GM18511 (cell line): ENCODE measurements around the gene FIG4.

Source experiments
- ATAC-seq: cut with Tn5 transposase; IDR thresholded peaks from one replicate; pipeline ENCODE4 v1.9.1; 2021; ENCODE audit warnings: mild to moderate bottlenecking, moderate library complexity; ENCODE audit not compliant: unreplicated experiment

FIG4 gene

DNA sequence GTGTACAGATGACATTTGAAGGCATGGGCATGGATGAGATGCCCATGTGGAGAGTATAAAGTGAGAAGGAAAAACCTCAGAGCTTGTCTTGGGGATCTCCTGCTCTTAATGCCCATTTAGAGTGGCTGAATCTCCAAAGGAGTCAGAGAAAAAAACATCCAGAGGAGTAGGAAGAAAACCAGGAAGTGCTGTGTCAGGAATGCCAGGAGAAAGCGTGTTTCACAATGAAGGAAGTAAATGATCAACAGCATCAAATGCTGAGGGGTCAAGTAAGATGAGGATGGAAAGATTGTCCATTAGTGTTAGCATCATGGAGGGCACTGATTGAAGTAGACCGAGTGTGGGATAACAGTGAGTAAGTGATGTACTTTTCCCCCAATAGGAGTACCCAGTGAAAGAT, 56.1 kb downstream of the FIG4 start:
- no peak for ATAC-seq

DNA sequence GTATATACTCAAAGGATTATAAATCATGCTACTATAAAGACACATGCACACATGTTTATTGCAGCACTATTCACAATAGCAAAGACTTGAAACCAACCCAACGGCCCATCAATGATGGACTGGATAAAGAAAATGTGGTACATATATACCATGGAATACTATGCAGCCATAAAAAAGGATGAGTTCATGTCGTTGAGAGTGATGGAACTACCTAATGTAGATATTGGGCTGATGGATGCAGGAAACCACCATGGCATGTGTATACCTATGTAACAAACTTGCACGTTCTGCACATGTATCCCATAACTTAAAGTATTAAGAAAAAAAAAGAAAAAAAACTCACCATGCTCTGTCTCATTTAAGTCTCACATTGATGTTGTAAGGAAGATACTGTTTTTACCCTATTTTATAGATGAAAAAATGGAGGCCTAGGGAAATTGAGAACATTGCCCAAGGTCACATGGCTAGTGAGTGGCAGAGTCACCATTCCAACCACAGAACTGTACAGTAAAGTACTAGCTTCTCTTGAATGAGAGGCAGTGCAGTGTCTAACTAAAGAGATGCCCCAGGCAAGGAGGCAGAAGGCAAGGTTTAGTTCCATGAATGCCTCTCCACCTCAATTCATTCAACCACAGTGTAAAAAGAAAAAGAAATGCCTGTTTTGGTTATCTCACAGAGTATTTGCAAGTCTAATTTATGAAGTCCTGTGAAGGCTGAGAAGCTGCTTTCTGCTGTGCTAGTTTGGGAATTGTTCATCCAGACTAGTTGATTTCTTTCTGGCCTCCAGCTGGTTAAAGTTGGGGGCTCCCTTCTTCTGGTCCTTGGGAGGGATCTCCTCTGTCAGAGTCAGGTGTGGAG, 68.2 kb downstream of the FIG4 start:
- no peak for ATAC-seq

GRCh38 chr6:109760208-109760607, 69.1 kb downstream of the FIG4 start:
- ATAC-seq, result no peak

GRCh38 chr6:109762166-109762565, 71.1 kb downstream of the FIG4 start:
- ATAC-seq, result no peak

DNA sequence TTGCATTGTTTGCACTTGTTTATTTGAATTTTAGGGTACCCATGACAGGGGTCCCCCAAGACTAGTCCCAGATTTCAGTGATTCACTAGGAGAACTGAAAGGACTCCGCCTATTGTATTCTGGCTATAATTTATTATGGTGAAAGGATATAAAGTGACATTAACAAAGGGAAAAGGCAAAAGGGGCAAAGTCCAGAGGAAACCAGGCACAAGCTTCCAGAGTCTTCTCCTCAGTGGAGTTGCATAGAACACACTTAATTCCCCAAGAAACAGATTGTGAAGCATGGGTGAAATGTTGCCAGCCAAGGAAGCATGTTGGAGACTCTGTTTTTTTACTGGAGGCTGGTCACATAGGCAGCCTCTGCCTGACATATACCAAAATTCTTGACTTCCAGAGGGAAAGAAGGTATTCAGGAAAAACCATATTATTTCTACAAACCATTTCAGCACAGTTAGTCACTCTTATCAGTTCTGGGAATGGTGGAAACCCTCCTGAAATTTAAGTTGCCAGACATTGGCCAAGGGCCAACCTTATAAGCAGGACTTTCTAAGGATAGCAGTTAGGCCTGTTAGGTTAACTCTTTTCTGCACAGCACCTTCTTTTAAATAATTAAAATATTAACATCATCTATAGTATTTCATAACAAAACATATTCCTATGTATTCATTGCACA, 71.8 kb downstream of the FIG4 start:
- no peak for ATAC-seq

DNA sequence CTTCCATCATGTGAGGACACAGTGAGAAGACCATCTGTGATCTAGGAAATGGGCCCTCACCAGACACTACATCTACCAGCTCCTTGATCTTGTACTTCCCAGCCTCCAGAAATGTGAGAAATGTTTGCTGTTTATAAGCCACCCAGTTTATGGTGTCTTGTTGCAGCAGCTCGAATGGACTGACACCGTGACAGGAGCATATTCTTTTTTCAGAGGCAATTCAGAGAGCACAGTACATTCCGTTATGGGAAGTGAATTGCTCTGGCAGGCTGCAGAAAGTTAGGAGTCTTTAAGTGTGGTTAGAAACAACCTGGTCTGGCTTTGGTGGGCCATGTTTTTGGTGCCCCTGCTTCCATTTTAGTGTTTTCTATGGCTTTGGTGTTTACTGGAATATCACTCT, 75.1 kb downstream of the FIG4 start:
- ATAC-seq, result no peak

DNA sequence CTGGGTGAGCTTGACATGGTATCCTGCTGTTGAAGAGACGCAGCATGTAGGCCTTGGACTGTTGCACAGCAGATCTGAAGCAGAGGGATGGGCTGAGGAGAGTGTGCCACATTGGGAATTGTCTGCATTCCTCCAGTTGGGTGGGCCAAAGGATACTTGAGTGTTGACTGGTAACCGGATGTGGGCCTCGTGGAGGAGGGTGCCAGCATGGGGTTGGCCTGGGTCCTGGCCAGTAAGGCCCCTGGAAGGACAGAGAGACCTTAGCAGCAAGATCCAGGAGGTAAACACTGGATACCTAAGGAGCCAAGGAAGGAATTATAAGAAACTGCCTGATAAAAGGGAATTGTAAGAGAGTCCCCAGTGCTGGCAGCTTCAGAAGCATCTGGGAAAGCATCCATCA, 76.9 kb downstream of the FIG4 start:
- ATAC-seq, result no peak

DNA sequence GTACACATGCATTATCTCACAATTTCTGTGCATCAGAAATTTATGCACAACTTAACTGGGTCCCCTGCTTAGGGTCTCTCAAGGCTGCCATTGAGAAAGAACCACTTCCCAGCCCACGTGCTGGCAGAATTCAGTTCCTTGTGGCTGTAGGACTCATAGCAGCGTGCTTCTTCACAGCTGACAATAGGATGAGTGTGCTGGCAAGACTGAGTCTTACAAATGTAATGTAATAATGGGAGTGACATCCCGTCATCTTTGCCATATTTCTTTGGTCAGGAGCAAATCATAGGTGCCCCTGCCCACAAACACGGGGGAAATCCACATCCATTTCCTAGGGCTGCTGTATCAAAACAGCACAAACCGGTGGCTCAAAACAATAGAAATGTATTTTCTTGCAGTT, 77.4 kb downstream of the FIG4 start:
- ATAC-seq, result no peak

DNA sequence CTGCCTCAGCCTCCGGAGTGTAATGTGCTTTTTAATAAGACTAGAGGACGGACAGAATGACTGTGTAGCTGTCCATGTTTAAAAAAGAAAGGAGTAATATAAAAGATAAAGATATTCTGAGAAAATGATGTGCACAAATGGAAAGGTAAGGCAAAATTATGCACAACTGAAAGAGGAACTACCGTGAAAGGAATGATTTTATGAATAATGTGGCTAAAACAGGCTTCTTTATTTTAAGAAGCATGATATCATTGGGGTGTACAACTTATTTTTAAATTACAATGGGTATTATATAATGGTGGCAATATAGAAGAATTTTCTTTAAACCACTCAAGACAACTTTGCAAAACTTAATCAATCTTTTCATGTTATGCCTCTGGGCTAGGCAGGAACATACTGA, 78.1 kb downstream of the FIG4 start:
- ATAC-seq, result no peak

- ATAC-seq, result no peak
Observed at GRCh38 chr6:109770047-109770446, 79.0 kb downstream of the FIG4 start.

GRCh38 chr6:109770779-109771178, 79.7 kb downstream of the FIG4 start:
- ATAC-seq, result no peak

GRCh38 chr6:109771939-109772755, 81.1 kb downstream of the FIG4 start:
- peak; percentile 58 for ATAC-seq

DNA sequence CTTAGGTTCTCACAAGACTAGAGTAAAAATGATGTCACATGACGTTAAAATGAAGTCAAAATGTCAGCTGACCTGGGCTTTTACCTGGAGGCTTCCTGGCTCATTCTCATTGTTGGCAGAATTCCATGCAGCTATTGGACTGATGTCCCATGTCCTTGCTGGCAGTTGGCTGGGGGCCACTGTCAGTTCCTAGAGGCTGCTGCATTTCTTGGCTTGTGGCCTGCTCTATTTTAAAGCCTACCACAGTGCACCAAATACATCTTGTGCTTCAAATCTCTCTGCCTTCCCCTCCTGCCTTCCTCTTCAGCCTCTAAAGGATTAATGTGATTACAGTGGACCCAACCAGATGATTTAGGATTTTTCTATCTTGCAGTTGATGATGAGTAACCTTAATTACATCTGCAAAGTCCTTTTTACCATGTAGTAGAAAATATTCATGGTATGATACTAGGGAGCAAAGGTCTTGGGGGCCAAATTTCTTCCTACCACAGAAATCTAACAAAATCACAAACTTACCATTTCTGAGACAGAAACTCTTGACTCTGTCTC, 81.9 kb downstream of the FIG4 start:
- no peak for ATAC-seq

DNA sequence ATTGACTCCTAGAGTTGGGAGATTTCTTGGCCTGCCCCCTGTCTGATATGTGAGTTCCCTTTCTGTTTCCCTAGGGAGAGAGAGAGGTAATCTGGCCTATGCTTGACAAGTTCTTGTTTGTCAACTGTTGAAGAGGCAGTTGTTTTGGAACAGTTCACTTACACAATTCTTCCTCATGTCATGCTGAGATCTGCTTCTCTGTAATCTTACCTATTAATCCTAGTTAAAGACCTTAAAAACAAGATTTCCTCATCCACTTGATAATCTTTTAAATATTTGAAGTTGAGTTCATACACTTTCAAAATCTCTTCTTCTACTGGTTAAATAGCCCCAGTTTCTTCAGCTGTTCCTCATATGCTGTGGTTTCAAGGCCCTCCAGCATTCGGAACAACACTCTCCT, 89.9 kb downstream of the FIG4 start:
- ATAC-seq, result no peak

- ATAC-seq, result no peak
Observed at GRCh38 chr6:109782491-109782999, 91.4 kb downstream of the FIG4 start.

DNA sequence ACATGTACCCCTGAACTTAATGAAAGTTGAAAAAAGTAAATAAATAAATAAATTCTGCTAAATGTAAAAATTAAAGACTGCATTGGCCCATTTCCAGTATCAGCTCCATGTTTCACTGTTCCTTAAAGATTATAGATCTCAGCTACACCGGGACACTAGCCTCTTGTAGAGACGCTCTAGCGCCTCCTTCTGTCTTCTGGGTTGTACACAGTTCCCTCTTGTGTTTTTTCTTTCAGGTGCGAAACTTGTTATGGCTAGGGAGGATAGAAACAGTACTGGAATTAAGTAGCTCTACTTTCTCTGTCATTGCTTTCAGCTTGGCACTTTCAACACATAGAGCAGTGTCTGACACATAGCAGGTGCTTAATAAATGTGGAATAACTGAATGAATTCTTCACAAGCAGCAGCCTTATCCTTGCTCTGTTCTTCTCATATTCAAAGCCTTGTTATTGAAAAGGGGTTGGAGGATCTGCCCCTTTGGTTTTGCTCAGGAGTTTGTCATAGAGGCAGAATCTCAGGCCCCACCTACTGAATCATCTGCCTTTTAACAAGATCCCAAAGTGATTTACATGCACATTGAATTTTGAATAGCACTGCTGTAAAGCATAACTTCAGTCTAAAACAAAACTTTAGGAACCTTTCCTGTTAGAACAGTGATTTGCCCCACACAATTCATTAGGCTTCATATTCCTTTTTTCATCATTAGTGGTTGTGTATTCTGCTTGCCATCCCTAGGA, 92.3 kb downstream of the FIG4 start:
- no peak for ATAC-seq

GRCh38 chr6:109787312-109787711, 96.2 kb downstream of the FIG4 start:
- no peak for ATAC-seq

- no peak for ATAC-seq
Observed at GRCh38 chr6:109788687-109789086, 97.6 kb downstream of the FIG4 start.

DNA sequence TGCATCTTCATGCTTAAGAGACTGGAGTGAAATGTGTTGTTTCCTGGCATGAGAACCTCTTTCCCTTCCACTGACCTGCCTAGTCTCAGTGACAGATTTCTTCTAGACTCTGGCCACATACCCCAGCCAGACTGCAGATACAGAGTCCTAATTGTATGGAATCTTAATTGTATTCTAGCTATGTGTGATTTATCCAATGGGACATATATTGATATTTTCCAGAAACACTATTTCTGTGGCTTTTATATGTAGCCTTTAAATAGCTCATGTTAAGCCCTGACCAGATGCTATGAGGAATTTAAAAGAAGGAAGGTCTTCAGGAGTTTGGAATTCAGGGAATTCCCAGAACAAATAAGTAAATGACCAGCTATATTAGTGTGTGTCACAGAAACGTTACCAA, 99.0 kb downstream of the FIG4 start:
- no peak for ATAC-seq

GRCh38 chr6:109791301-109791700, 100.2 kb downstream of the FIG4 start:
- no peak for ATAC-seq
